HG03108 (cell line): ENCODE data around the gene ZBTB22.
"Not testable (repeated sequence)": the region's sequence is repeated elsewhere in the genome, so short reads cannot be mapped to it uniquely, and the experiment has no call there.

Experiments used
- ATAC-seq: cut with Tn5 transposase; IDR thresholded peaks from one replicate; pipeline ENCODE4 v1.9.1; 2021; ENCODE audit warnings: moderate library complexity; ENCODE audit not compliant: unreplicated experiment

ZBTB22 gene

GRCh38 chr6:33301877-33302276 lies 15.7 kb downstream of the ZBTB22 start:
- ATAC-seq = no peak

DNA sequence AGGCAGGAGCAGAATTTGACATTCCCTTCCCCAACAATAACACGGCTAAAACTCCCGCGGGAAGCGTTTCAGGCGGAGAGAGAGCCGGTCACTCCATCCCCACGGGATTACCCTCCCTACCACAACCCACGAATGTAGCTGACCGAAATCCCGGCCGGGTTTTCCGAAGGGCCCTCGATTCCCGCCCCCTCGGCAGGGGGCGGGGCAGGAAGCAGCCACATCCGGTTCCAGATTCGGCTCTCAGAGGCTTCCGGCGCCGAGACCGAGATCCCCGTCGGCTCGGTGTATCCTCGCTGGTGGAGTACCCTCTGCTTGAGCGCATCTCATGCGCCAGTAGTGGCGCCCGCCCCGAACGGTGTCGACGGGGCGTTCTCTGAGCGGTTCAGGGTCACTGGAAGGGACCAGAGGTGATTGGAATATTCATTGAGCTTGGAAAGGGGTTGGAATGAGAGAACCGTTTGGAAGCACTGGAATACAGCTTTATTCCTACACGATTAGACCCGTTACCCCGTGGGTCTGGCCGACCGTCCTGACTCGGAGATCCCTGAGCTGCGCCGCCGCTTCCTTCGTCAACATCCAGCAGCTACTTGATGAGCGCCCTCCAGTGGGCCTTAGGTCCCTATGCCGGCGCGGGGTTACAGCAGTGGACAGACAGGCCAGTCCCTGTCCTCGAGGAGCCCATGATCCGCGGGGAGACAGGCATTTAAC lies 18.2 kb downstream of the ZBTB22 start:
- peak; percentile 75 for ATAC-seq

GRCh38 chr6:33298773-33299236 lies 18.7 kb downstream of the ZBTB22 start, which contains the start of gene RGL2:
Gene RGL2, minus strand, starts transcription at chr6:33298942. Its CDS starts 332 bp downstream, at chr6:33298610.
- ATAC-seq = peak; percentile 16

DNA sequence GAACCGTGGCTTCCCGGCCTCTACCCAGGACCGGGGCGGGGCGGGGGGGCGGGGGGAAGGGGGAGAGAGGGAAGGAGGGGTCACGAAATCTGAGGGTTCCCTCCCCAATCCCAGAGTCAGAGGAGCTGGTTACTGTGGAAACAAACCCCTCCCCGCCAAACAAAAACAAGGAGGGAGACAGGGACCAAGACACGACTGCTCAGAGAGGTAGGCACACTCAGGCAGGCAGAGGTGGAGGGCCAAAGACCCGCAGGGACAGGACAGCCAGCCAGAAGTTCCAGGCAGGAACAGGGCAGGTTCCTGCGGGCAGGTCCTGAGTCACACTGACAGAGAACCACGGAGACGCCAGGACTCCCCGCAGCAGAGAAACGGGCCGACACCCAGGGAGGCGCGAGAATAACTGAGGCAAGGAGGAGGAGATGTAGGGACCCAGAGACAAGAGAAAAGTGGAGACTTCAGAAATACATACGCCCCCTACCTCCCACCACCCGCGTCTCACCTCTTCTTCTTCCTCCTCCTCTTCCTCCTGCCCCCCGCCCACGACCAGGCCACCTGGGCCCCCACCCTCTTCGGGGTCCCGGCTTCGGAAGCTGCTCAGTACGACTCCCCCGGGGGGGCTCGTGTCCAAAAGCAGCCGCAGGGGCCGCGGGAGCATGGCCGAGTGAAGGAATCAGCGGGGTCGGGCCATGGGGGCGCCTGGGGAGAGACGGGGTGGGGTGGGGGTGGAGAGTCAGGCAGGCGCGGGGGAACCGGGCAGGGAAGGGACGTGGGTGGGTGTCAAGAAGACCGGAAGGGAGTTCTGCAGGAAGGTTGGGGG lies 19.4 kb downstream of the ZBTB22 start:
- ATAC-seq = no peak

DNA sequence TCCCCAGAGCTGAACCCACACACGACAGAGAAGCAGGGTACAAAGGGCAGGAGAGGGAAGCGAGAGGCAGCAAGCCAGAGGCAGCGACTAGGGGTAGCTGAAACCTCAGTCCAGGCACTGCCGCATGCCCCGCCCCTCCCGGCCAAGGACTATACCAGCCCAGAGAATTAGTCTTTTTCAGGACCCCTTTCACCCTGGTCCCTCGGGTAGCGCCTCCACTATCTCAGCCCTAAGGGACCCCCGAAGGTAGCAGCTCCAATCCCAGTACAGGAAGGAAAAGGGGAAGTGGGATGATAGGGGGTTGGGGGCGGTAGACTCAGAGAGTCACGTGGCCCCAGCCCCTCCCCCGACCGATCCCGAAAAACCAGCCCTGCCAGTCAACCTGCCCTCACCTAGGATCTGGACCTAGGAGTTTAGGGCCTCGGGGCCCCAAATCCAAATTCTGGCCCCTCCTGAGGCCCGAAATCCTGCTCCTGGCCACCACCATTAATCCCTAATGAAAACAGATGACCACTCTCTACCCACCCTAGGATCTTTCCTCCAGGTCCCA lies 20.1 kb downstream of the ZBTB22 start:
- no peak for ATAC-seq

DNA sequence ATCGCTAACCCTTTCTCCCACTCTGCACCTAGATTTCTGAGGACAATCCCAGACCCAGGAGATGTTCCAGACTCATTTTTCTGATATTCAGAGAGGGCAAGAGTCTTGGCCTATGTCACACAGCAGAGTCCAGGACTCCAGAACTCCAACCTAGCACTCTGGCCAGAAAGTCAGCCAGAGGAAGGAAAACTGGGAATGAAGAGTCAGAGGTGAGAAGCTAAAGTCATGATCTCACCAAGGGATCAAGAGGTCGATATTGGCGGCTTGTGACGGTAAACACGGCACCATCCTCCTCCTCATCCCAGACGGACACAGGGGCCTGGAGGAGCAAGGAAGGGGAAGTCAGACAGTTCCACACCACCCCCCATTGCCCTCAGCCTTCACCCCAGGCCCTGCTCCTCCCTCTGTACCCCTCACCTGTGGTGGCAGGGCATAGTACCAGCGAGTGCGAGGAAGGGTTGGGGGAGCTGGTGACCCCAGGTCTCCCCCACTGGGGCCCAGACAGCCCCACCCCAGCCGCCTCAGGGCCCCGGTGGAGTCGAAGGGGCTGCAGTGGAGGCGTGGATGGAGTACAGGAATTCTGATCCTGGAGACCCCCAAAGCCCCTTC lies 20.6 kb downstream of the ZBTB22 start:
- no peak for ATAC-seq

DNA sequence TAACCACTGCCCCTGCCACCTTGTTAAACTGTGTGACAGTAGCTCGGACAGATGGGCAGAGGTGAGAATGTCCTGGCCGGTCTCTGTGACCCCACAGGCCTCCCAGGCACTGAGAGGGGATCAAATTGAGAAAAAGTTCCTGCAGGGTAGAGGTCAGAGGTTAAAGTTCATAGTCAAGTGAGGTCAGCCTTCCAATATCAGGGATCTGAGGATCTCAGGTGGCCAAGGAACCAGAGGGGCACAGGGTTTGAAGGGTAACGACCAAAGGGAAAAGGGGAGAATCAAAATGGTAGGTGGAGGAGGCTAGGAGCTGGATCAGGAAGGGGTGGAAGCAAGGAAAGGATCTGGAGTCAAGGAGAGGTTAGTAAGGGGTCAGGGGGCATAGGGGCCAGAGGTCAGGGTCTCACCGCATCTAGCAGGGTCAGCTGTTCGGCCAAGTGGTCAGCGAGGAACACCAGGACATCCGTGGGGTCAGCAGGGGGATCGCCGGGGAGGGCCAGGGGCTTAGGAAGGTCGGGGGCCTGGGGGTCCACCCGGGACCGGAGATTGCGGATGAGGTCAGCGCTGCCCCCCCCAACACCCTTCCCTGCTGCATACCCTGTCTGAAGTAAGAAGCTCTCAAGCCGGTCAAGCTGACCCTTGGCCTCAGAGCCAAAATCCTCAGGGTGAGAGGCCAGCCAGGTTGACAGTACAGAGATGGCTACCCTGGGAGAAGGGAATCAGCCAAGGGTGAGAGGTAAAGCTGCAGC lies 21.7 kb downstream of the ZBTB22 start:
- no peak for ATAC-seq

- no peak for ATAC-seq
Measured at GRCh38 chr6:33294086-33294823, 23.3 kb downstream of the ZBTB22 start.

DNA sequence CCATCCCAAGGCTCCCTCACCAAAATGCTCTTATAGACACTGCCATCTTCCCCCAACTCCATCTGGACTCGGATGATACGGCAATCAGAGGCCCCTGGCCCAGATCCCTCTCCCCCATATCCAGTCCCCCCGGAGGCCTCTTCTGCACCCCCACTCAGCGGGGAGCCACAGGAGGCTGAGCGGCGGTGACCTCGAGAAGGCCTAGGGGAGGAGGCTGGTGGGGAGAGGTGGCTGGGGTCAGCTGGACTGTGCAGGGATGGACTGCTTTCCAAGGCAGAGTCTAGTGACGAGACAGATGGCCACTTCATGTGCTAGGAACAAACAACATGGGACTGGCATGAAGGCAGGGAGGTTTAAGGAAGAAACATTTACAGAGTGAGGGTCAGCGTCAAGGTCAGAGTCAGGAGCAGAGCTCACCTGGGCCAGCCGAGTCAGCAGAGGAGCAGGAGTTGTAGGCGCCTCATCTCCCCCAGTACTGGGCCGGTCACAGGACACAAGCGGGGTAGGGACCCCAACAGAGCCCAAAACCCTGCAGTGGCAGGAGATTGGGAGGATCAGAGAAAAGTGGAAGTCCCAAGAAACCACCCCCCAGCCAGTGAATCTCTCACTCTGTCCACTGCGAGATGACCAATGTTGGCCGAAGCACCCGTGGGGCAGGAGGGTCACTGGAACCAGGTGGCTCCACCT lies 24.4 kb downstream of the ZBTB22 start:
- ATAC-seq = no peak

DNA sequence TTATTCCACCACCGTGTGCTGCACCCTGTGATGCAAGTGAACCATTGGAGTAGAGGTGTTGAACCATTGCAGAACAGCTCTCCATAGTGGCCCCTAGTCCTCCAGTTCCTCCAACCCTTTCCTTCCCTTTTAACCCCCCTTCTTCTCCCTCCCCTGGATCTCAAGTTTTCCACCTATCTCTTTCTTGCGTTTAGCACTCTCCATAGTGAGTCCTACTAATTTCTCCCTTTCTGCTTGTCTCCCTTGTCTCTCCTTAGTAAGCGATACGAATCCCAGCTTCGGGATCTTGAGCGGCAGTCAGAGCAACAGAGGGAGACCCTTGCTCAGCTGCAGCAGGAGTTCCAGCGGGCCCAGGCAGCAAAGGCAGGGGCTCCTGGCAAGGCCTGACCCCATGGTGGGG lies 27.1 kb downstream of the ZBTB22 start:
- no peak for ATAC-seq

- no peak for ATAC-seq
Measured at GRCh38 chr6:33289784-33290315, 27.7 kb downstream of the ZBTB22 start.

GRCh38 chr6:33288921-33289783 lies 28.4 kb downstream of the ZBTB22 start, which contains the start of the genes PFDN6 and WDR46:
Gene PFDN6, plus strand, starts transcription at chr6:33289601. Its CDS starts 256 bp downstream, at chr6:33289857.
Gene WDR46, minus strand, starts transcription at chr6:33289239. Its CDS starts 69 bp downstream, at chr6:33289170.
- ATAC-seq = peak; percentile 74

DNA sequence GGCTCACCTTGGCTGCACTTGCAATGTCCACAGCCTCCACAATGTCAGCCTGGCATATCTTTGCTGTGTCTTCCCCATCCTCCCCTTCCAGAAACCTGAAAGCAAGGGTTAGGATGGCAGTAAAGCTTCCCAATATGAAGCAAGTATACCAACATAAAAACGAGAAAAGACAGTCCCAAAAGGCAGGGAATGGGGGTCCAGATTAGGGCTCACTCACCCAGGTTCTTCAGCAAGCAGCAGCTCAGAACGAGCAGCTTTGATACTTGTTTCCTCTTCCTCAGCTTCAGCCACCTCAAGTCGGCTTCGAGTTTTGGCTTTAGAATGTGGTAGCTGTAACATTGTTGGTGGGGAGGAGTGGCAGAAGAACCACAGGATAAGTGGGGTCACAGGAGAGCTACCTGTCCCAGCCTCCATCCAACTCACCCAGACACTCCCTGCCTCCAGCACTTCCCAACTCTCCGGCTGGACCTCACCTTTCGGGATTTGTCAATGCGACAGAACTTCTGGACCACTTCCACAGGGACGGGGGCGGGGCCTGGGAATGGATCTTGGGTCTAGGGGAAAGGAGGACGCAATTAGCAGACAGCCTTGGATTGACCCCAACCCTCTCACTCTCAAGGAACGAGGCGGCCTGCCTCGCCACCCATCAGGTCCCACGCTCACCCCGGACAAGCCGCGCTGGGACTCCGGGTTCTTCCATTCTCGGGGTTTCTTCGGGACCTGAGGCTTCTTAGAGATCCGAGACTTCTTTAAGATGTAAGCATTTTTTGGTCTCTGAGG lies 29.2 kb downstream of the ZBTB22 start:
- peak; percentile 7 for ATAC-seq

DNA sequence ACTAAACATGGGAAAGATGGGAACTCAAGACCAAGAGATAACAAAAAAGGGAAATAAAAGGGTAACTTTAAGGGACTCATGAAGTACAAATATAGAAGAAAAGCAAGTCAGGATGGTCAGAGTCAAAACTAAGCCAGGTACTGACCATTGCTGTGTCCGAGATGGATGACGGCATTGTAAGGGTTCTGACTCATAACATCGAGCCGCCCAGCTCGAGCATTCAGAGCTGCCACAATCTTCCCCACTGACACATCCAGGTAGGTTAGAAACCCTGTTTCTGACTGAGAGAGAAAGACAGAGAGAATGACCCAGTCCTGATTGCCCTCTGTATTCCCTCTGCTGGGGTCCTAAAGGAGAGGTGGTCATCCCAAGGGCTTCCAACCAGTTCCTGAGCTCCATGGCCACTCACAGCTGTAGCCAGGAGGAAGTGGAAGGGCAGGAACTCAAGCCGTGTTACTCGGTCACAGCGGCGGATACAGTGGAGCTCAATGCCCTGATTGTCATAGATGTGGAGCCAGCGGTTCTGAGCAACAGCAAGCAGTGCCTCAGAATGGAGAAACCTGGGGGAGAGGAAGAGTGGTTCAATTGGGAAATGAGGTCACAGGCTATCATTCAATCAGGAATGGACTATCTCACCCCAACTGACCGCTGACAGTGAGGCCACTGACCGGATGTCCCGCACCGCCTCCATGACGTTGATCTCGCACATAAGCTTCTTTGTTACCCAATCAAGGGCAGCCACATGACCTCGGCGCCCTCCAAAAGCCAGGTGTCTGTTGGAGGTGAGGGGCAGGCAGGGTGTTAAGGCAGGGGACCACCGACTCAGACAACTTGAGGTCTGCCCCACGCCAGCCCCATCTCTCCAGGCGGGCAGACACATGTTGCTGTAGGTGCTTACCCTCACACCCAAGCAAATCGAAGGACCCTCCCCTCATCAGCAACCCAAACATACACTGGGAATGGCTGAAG lies 30.3 kb downstream of the ZBTB22 start:
- ATAC-seq = no peak

DNA sequence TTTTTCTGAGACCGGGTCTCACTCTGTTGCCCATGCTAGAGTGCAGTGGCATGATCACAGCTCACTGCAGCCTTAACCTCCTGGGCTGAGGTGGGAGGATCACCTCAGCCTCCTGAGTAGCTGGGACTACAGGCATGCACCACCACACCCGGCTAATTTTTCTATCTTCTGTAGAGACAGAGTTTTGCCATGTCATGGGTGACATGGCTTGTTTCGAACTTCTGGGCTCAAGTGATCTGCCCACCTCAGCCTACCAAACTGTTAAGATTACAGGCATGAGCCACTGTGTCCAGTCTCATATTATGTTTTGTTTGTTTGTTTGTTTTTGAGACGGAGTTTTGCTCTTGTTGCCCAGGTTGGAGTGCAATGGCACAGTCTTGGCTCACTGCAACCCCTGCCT lies 32.3 kb downstream of the ZBTB22 start:
- not testable (repeated sequence) for ATAC-seq

DNA sequence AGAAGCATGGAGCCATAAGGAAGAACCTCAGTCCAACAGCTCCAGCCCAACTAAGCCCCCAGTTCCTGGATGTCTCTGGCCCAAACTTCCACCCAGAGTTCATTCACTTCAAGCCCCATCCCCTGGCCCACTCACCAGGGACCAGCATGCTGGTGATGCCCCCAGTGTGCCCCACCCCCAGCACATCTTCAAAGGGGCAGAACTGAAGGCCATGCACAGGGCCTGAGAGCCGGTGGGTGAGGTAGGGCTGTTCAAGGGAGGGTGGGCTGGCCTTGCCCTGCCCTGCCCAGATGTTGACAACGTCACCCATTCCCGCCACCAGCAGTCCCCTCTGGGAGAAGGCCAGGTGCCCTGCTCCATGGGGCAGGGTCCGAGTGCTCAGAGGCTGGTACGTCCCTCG lies 37.0 kb downstream of the ZBTB22 start:
- ATAC-seq = no peak
